HUDEP-2 (cell line): ENCODE data around the gene MYCBP2.
A peak's percentile ranks its signal among the peaks of the same experiment; 100 is the strongest.
"Not testable (repeated sequence)": the region's sequence is repeated elsewhere in the genome, so short reads cannot be mapped to it uniquely, and the experiment has no call there.

Experiments used
- DNase-seq, 76 experiments: peaks; one replicate each; lab custom pipeline; 2025; ENCODE audit not compliant: unreplicated experiment in 76 of 76; lab: John Stamatoyannopoulos, UW

MYCBP2 gene

DNA sequence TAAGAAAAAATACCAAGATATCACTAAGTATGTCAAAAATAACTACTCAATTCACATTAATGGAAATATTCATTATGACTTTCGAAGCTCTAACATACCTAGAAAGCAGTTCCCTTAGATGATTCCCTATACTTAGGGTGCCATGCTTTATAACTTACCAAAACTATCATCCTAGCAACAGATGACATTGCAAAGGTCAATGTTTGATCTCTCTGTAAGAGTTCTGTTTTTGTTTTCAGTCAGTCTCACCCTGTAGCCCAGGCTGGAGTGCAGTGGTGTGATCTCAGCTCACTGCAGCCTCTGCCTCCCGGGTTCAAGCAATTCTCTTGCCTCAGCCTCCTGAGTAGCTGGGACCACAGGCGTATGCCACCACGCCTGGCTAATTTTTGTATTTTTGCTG lies 318.6 kb downstream of the MYCBP2 start:
- not testable (repeated sequence) for DNase-seq

DNA sequence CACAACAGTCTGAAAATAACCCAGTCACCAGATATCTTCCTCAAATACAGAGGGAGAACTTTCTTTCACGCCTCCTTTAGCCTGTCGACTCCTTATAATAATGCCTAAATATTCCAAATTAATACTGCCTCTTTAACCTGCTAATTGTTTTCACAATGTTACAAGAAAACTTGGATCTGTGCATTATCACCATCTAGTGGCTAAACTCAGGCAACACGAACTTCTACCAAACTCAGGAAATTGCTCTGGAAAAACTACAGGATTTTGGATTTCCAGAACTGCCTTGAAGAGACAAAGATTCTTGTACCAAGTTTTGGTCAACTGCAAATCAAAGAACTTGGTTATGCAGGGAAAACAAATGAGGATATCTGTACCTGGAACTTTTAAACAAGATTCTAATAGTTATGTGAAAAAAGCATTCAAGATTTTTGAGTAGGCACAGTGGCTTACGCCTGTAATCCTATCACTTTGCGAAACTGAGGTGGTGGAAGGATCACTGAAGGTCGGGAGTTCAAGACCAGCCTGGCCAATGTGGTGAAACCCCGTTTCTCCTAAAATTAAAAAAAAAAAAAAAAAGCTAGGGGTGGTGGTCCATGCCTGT lies 324.2 kb downstream of the MYCBP2 start:
- DNase-seq = peak in 3 of 76 experiments; percentile 1 to 17 (median 7)

DNA sequence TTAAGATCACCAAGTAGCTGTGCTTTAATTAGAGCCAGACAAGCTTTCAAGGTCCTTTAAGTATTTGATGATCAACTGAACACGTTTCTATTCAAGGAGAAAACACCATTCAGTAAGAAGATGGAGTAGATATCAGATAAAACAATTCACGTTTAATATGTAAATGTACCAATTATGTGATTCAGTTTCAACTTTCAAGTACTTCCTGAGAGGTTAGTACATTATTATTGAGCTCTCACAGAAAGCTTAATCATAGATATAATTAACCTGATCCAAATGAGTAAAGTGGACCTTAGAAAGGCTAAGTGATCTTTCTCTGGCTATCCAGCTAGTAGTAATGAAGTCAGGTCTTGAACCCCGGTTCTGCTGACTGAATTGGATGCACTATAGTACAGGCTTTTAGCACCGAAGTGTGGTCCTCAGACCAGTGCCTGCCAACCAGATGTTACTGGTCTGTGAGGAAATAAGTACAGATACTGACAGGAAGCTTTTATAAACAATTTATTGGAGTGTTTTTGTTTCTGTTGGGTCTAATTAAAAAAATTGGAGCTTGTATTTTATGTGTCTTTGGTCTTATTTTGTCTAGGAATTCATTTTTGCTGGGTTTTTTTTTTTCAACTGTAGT lies 324.8 kb downstream of the MYCBP2 start:
- DNase-seq = no peak

DNA sequence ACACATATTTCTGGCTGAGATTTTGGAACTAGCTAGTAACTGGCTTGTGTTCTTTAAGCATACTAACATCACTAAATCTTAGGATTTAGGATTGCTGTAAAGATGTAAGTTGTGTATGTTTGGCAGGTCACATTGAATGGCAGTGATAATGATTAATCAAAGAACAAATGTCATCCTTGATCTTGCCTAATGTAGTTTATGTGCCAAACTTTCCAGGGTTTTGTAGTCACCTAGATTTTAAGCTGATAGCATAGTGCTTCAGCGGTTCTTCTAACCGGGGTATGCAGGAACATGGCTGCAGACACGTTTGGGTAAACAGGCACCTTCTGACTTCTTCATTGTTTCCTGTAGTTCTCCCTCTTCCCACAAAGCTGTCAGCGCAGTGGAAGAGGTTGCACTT lies 325.4 kb downstream of the MYCBP2 start:
- DNase-seq = no peak

DNA sequence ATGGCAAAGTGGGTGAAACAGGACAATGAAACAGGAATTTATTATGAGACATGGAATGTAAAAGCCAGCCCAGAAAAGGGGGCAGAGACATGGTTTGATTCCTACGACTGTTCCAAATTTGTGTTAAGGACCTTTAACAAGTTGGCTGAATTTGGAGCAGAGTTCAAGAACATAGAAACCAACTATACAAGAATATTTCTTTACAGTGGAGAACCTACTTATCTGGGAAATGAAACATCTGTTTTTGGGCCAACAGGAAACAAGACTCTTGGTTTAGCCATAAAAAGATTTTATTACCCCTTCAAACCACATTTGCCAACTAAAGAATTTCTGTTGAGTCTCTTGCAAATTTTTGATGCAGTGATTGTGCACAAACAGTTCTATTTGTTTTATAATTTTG lies 326.4 kb downstream of the MYCBP2 start:
- no peak for DNase-seq
